22Rv1 (cell line): ENCODE measurements around the gene CD84.

Experiments used
- CTCF ChIP-seq: fragments of 450-650 bp; IDR thresholded peaks from 2 replicates; pipeline ENCODE4 v1.5.1; 2017; ENCODE audit warnings: mild to moderate bottlenecking
- ZFX ChIP-seq: fragments of 450-650 bp; IDR thresholded peaks from 2 replicates; pipeline ENCODE4 v1.6.1; 2017; ENCODE audit warnings: antibody characterized with exemption, borderline replicate concordance

GRCh38 chr1:160624464-160624863 is 45.2 kb upstream of the CD84 start:
- no peak for TF ChIP-seq CTCF
- no peak for TF ChIP-seq ZFX
